Measurements from ENCODE around the gene MFAP4. TPM values are rescaled to one million over a fixed set of nuclear protein-coding genes. Genes with fewer than 3 reads are reported as not detected.

The MFAP4 gene
- polyA plus RNA-seq, 1 donor: 248 TPM

DNA sequence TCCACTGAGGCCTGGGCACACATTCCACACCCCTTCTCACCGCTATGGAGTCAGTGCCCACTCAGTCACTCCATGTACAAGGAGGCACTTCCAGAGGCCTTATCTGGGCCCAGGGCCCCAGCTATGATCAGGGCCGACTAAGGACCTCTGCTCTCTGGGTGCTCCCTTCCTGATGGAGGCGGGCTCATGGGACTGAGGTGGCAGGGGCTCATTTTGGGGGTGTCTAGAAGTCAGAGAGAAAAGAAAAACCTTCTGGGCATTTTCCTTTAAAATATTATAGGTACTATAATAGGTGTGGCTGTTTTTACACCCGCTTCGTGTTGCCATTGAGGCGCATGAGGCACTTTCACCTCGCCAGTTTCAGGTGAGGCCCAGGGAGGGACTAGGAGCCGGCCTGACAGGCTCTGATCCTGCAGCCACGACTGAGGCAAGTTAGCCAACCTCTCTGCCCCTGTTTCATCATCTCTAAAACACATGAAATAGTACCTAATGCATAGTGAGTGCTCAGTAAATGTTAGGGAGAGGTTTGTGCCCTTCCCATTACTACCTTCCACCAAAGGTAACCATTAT lies 38.8 kb downstream of the MFAP4 start:
- no peak for DNase-seq (ENCODE audit: low read depth)

DNA sequence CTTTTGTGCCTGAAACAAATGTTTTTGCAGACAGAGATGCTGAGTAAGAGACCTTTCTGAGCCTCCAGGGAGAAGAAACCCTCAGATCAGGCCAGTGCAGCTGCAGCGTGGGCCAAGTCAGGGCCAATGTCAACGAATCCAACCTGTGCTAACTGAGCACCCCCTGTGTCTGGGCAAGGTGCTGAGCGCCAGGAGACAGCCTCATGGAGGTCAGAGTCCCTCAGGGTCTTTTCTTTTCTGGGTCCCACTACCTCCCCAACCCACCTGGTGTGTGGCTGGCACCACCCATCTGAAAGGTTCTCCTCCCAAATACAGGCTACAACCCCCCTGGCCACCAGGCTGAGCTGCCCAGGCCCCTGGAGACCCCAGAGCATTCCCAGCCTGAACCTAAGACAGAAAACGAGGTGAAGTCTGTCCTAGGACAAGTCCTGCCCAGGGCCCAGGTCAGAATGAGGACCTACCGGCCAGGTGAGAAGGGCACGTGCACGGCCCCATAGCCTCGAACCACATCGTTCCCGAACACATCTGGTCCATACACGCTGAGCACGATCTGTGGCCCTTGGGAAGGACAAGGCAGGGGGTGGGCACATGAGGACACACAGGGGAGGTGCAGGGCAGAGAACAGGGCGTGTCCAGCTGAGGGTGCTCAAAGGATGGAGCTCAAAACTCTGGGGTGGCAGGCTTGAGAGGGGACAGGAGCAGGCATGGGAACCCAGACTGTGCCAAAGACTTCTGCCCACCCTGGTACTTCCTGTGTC lies 39.5 kb downstream of the MFAP4 start:
- DNase-seq (ENCODE audit: low read depth): no peak

DNA sequence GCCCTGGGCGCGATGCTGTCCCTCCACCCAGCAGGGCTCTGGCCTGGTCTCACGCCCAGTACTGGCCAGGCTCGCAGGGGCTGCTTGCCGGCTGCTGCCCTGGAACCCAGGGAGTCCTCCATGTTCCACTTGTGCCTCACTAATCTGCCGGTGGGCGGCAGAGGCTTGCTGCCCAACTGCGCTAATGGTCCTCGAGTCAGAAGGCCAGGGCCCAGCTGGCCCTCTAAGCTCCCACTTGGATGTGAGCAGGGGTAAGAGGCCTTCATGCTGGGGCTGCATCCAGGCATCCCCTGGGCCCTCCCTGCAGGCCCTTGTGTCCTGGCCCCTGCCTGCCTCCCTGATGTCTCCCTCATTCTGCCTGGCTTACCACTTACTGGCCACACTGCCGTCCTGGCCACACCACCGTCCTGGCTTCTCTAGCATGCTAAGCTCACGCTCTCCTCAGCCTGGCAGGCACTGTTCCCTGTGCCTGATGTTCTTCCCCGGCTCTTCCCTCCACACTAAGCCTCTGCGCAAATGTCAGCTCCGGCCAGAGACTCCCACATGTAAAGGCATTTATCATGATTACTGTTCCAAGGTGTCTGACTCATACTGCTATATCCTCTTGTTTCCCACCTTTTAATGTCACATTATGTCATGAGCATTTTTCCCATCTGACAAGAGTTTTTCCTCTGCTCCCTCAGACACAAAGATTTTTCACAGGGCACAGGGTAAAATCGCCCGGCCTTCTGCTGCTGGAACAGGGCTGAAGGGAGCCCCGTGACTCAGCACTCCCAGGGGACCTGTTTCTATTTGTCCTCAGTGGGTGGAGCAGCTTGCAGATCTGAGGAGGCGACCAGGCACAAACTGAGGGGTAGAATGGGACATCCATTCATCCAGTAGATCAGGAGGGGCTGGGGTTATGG lies 40.4 kb downstream of the MFAP4 start:
- DNase-seq (ENCODE audit: low read depth): peak; percentile 46

DNA sequence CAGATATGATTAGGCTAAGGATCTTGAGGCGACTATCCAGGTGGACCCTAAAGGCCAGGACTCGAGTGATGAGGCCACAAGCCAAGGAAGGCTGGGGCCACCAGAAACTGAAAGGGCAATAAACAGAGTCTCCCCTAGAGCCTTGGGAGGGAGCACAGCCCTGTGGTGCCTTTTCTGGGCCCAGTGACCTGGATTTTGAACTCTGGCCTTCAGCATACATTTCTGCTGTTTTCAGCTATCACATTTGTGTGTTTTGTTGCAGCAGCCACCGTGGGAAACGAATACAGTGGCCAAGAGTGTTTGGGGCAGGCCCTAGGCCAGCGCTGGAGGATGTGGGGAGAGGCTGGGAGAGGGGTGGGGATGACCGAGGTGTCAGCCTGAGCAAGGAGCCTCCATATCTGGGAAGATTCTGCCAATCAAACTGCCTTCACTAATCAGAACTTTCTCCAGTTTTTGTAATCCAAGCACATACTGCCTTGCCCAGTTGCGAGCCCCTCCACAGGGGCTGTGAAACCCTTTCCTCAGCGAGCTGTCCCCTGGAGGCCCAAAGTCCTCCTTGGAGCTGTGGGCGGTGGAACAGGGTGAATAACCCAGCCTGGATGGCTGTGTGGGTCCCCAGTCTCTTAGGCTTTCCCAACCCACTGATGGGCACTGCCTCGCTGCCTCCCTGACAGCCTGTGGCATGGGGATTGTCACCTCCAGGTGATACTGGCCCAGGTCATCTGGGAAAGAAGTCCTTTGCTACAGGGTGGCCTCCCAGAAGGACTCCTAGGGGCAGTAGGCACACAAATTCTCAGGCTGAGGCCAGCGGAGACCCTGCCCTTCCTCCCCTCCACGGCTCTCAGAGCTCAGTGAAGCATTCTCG lies 41.3 kb downstream of the MFAP4 start:
- no peak for DNase-seq (ENCODE audit: low read depth)

DNA sequence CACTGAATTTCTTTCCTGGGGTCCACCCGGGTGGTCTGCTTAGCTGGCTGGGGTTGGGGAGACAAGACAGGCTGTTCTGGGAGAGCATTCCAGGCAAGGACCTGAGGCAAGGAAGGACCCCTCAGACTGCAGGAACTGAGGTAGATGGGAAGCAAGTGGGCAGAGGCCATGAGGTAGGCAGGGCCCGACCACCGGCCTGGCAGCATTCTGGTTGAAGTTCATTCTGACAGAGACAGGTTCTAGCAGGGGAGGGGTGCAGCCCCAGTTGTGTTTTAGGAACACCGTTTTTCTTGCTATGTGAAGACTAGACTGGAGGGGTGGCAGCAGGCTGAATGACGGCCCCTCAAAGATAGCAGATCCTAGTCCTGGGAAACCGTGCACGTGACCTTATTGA lies 41.9 kb downstream of the MFAP4 start:
- no peak for DNase-seq (ENCODE audit: low read depth)

DNA sequence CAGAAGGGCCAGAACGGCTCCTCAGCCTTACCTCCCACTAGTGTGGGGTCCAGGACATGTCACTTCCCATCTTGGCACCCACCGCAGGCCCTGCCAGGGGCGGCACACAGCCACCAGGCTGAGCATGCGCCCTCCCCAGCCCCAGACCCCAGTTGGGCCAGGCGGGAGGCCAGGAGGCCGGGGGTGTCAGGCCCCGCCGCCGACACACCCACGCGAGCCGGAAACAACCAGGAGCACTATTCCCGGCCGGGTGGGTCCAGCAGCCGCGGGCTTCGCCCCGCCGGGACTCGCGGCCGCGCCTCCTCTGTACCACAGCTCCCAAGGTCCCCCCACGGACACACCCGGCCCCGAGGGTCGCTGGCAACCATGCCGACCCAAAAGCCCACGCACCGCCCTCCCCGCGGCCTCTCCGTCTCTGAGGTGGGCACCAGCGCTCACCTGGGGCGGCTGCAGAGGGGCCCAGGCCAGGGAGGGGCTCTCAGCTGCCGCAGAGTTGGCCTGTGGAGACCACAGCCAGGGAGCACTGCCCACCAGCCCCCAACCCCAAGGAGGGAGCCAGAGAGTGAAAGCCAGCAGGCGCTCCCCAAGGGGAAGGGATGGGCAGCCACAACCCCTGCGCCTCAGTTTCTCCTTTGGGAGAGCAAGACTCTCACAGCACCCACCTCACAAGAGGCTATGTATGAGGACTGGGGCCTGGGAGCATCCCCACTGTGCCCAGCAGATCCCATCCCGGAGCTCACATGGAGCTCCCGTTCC lies 42.5 kb downstream of the MFAP4 start:
- DNase-seq (ENCODE audit: low read depth): no peak

DNA sequence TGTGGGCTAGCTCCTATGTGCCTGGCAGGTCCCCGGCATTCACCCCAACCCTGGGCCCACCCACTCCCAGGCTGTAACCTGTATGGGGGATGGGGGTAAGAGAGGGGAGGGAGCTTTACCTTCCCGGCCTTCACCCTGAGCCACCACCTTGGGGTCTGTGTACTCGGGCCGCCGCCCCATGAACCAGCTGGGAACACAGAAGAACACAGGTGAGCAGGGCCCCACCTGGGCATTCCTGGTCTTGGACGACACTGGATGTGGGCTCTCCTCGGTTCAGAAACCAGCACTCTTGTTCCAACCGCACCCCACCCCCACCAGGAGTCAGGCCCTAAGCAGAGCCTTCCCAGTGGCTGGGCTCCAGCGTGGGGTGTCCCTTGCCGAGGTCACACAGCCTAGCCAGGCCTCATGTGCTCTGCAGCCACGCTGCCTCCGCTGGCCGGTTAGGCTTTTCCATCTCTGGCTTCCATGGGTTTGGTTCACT lies 43.3 kb downstream of the MFAP4 start:
- DNase-seq (ENCODE audit: low read depth): no peak

DNA sequence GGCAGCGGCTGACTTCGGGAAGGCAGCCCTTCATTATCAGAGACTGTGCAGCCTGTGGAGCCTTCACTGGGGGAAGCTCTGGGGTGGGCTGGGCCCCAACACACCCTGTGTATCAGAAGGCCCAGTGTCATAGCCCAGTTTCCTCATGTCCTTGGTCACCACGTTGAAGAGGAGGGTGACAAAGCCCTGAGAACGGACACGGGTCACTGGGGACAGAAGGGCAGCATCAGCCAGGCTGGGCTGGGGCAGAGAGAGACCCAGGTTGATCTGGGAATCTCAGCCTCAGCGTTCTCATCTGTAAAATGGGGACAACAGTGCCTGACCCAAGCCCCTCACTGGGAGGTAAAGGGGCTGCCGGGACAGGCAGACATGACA lies 43.7 kb downstream of the MFAP4 start:
- no peak for DNase-seq (ENCODE audit: low read depth)

DNA sequence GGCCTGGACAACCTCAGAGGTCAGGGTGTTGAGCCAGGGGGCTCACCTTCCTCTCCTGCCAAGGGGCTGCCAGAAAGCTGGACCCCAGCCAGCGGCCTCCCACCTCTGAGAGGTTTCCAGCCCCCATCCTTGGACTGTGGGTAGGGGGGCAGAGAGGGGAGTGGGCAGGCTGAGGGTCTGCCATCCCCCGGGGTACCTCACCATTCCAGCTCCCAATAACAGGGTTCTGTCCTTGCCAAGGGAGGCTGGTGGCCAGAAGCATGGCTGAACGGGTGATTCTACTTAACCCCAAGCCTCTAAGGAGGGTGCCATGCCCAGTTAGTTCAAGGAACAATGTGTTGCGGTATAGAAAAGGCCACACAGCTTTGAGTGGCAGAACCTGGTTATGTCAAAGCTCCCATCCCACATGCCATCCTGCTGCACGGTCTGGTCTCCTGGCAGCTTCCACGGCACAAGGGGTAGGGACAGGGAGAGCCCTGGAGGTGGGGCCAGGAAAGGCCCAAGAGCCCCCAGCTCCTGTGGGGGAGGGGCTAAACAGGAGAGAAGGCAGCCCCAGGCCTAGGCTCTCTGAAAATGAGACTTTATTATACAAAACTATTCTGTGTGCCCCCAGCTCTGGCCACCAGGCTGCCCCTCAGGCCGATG lies 44.3 kb downstream of the MFAP4 start:
- DNase-seq (ENCODE audit: low read depth): no peak

DNA sequence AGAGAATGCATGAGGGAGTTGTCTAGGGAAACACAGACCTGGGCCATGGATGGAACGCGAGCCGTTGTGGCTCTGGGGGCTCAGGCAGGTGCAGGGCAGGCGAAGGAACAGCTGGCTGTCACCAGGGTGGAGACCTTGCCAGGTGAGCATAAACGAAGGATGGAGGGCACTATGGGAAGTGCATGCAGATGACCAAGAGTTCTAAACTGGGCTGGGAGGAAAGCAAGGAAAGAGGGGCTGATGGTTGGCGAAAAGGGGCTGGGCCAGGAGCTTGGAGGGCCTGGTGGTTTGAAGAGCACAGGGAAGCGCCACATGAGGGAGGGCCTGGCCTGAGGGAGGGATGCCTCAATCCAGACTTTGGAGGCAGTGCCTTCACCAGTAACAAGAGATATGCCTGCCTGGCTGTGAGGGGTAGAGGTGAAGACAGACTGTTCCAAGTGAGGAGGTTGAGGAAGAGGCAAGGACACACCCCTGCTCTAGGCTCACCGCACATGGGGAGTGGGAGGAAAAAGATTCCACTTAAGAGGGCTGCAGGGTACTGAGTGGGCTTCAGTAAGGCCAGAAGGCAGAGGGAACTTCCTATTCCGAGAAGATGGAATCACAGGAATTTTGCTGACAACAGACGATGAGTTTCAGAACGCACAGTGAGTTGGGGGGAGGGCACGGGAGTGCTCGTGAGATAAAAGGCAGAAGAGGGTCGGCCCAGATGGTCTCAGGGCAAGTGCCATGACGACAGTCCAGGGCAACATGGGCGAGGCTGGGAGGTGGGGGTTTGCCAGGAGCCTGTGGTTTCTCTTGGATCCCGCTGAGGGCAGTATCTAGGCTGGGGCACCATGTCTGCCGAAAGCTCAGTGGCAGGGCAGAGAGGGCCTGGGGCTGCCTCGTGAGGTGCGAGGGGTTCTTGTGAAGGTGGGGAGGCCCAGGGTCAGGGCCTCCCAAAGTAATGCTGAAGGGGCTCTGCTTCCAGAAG lies 45.1 kb downstream of the MFAP4 start:
- DNase-seq (ENCODE audit: low read depth): no peak

DNA sequence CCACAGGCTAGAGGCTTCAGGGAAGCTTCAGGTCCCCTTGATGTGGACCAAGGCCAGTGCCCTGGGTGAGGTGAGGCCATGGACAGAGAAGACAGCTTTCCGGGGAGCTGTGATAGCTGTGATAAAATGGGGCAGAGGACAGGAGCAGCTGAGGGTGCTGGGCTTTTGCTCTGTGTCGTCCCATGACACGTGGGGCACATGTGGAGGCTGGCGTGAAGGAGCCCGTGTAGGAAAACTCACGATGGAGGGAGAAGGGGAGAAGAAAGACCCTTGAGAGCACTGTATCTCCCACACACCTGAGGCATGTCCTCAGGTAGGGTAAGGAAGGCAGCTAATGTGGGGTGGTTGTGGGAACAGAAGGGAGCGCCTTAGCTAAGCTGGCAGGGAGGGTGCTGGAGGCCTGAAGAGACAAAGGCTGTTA lies 45.8 kb downstream of the MFAP4 start:
- DNase-seq (ENCODE audit: low read depth): no peak

DNA sequence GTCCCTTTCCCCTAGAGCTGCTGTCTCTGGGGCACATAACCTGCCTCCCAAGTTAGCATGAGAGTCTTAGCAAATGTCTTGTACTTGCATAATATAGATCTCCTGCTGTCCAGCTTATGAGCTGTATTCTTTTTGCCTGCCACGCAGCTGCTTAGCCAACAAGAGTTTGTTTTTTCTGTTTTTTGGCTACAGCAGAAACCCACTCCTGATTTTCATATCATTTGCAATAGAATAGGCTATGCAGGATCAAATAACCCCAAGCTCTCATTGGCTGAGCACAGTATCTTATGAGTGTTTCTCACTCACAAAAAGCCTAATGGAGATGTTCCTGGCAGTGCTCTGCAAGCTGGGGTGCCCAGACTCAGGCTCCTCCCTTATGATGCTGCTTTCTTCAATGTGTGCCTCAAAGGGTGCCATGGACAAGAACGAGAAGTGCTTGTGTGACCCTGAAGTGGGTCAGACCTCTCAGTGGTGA lies 47.6 kb downstream of the MFAP4 start:
- DNase-seq (ENCODE audit: low read depth): no peak

DNA sequence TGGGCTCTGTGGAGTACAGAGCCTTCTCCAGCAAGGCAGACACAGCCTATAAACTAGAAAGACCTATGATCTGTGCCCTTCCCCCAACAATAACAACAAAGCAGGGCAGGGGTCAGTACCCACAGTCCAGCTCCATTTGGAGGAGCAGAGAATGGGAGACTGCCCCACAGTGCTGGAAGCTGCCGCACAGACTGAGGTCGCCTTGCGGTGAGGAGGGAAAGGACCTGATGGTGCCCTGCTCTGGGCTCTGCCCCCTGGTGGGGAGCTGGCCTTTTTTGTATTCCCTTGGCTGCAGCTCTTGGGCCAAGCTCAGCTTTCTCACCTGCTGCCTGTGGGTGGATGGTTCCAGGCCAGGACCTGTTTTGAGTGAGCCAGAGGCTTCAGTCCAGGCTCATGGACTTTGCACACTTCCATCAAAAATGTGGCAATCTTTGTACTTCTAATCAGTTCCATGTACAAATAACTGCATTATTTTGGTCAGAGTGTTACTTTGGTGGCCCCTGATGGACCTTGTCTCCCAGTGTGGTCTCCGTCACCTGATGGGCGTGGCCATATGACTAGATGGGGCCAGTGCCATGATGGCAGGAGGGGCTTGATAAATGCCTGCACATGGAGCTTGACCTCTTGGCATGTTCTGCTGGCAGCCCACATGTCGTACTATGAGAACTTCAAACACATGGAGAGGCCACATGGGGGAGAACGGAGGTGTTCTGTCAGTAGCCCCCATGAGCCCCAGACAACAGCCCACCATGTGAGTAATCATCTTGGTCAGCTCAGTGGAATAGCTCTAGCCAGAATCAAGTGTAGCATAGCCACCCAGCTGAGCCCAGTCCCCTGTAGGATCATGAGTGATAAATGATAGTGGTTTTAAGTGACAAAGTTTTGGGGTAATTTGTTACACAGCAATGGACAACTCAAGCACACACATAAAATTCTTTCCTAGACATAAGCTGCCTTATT lies 48.7 kb downstream of the MFAP4 start:
- DNase-seq (ENCODE audit: low read depth): no peak

DNA sequence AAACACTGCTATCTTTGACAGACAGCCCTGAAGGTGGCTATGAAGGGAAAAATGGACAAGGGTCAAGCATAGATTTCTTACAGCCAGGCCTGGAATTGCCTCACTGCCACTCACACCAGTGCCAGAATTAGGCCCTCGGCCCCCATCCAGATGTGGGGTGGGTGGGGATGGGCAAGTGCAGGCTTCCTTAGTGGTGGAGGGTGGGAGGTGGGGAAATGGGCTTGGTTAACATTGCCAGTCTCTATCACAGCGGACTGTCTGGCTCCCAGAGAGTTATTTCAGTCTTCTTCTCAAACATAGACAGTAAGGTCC lies 49.3 kb downstream of the MFAP4 start:
- no peak for DNase-seq (ENCODE audit: low read depth)

DNA sequence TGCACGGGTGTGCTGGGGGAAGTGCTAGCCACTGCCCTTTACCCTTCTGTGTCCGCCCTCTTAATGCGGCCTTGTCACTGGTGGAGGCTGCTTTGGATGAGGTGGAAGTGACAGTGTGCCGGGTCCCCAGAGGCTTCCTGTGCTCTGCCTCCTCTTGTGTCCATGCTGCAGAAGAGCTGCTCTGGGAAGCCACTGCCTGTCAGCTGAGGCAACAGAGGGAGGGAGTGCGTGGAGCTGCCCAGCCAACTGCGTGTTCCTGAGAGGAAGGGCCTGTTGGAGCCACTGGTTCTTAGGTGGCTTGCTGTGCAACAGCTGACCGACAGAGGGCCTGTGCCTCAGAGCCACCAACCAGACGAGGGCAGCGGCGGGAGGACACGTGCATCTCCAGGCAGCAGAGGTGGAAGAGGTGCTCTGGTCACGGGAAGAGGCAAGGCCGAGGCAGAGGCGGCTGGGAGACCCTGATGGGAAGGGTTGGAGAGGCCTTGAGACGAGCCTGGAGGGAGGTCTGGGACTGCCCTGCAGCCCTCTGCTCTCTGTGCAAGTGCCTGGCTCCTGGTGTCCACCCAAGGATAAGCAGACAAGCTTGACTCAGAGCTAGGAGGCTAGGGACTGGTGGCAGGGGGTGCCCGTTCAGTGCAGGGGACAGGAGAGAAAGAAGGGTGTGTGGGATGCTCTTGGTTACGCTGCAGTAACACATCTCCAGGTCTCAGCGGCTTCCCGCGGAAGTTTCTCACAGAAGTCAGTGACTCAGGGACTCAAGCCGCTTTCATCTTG lies 49.9 kb downstream of the MFAP4 start:
- no peak for DNase-seq (ENCODE audit: low read depth)

DNA sequence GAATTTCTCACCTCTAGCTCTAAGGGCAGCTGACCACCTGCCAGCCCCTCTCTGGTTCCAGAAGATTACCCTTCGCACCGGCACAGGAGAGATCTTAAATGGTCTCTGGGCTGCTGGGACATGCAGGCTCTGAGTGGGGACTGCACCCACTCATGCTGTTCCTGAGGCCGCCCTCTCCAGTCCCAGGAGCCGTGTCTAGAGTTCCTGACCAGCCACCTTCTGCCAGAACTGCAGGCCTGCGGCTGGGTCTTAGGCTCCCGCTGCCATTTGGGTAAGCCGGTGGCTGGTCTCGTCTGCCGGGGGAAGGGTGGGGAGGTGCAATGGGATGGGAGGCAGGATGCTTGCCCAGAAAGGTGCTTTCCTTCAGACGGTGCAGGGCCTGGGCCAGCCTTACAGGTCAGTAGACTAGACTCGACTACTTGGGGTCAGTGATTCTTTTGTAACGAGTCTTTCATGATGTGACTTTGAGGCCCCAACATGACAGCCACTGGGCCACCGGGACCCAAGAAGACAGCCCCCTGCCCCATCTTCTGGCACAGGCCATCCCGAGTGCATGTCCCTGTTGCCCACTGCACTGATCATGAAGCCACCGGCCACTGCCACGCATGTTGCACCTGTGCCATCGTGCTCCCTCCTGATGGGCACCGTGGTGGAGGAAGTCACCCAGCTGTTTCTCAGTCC lies 50.9 kb downstream of the MFAP4 start:
- DNase-seq (ENCODE audit: low read depth): no peak

DNA sequence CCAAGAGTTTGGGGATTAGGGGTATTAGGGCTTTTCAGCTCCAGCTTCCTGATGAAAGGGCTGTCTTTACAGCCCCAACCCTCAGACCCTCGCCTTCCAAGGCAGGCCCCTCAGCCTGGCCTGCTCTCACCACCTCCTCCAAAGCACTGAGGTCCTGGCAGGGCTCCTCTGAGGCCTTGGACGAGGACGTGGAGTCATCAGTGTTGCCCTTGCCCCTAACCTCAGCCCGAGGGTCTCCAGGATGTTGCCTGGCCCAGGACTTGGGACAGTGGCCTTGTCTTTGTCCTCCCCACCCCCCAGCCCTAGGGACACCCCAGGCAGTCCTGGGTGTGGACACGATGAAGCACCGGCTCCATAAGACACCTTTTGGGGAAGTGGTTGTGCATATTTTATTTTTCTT lies 52.7 kb downstream of the MFAP4 start:
- no peak for DNase-seq (ENCODE audit: low read depth)
